A549 (cell line): ENCODE data around the gene ST14.

Experiments
- CBX2 ChIP-seq: fragments of 200-600 bp; sonication (generic); IDR thresholded peaks from 2 replicates; pipeline ENCODE4 v1.6.1; 2016; ENCODE audit warnings: low read depth, mild to moderate bottlenecking, borderline replicate concordance
- MAZ ChIP-seq: fragments of 150-350 bp; IDR thresholded peaks from 2 replicates; pipeline ENCODE4 v1.6.1; 2014; ENCODE audit warnings: antibody characterized with exemption, low read depth, low read length, borderline replicate concordance
- NFE2L2 ChIP-seq: fragments of 150-350 bp; conservative IDR thresholded peaks from 2 replicates; pipeline ENCODE4 v1.6.1; 2014; ENCODE audit warnings: low read length
- POLR2A ChIP-seq: IDR thresholded peaks from 2 replicates; pipeline ENCODE4 v1.6.1; 2012; ENCODE audit warnings: mild to moderate bottlenecking, low read length
- TF ChIP-seq, protein P1 (sequence below): fragments of >200 bp; sonication (Bioruptor Twin); formaldehyde crosslinking; IDR thresholded peaks from 3 replicates; pipeline ENCODE4 v1.6.1; 2016
- TF ChIP-seq, protein P2 (sequence below): IDR thresholded peaks from 2 replicates; pipeline ENCODE4 v1.6.1; 2012

DNA sequence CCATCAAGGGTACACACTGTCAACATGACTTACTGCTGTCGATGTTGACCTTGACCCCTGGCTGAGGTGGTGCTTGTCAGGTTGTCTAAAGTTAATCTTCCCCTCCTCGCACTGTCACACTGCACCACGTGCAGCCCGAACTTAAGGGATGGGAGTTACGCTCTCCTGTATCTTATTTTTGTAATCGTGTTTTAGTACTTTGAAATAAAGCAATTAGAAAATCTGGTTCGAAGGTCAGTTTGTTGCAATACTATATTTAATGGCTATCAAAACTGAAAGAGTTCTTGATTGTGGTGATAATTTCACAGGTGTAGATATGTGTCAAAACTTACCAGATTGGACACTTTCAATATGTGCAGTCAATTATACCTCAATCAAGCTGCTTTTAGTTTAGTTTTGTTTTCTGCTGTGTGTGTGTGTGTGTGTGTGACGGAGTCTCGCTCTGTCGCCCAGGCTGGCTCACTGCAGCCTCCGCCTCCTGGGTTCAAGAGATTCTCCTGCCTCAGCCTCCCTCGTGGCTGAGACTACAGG lies 10.7 kb upstream of the ST14 start:
- TF ChIP-seq, protein P1, sequence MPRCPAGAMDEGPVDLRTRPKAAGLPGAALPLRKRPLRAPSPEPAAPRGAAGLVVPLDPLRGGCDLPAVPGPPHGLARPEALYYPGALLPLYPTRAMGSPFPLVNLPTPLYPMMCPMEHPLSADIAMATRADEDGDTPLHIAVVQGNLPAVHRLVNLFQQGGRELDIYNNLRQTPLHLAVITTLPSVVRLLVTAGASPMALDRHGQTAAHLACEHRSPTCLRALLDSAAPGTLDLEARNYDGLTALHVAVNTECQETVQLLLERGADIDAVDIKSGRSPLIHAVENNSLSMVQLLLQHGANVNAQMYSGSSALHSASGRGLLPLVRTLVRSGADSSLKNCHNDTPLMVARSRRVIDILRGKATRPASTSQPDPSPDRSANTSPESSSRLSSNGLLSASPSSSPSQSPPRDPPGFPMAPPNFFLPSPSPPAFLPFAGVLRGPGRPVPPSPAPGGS, result no peak
- TF ChIP-seq POLR2A (no peak), NFE2L2 (no peak), MAZ (no peak), CBX2 (no peak)
- TF ChIP-seq, protein P2, sequence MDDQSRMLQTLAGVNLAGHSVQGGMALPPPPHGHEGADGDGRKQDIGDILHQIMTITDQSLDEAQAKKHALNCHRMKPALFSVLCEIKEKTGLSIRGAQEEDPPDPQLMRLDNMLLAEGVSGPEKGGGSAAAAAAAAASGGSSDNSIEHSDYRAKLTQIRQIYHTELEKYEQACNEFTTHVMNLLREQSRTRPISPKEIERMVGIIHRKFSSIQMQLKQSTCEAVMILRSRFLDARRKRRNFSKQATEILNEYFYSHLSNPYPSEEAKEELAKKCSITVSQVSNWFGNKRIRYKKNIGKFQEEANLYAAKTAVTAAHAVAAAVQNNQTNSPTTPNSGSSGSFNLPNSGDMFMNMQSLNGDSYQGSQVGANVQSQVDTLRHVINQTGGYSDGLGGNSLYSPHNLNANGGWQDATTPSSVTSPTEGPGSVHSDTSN, result no peak
